Activated CD8-positive, alpha-beta T cell treated with anti-CD3 and anti-CD28 coated beads, Interleukin-2, amount 10 ng/mL, durations not matched to agents 7 days and 5 days (primary cell): ENCODE measurements around the gene FGF18. TPM values are rescaled to one million over a fixed set of nuclear protein-coding genes. Genes with fewer than 3 reads are reported as not detected.
A peak's percentile ranks its signal among the peaks of the same experiment; 100 is the strongest.

Experiments
- ATAC-seq: fragments of 150-1000 bp; cut with Tn5 transposase; one replicate; pipeline ENCODE4 v1.10.0; 2021; ENCODE audit warnings: moderate library complexity
- CTCF ChIA-PET: fragments of 350-600 bp; sonication (Branson Sonifier 250); formaldehyde crosslinking; loops from one replicate; lab custom pipeline; 2021; ENCODE audit warnings: antibody characterized with exemption; lab: Charles Lee
- POLR2A ChIA-PET: fragments of 350-600 bp; sonication (Branson Sonifier 250); formaldehyde crosslinking; loops from one replicate; lab custom pipeline; 2021; ENCODE audit warnings: antibody characterized with exemption; lab: Charles Lee
- DNase-seq: peaks from one replicate; pipeline ENCODE4 v3.0.0-alpha.2; 2020
- H3K27ac Mint-ChIP-seq: one replicate; pipeline ENCODE4 v1.8.0; 2021; ENCODE audit warnings: mild to moderate bottlenecking, mixed read lengths
- H3K27me3 Mint-ChIP-seq: one replicate; pipeline ENCODE4 v1.8.0; 2021; ENCODE audit warnings: low read depth, mixed read lengths
- H3K36me3 Mint-ChIP-seq: one replicate; pipeline ENCODE4 v1.8.0; 2021; ENCODE audit warnings: low read depth, mixed read lengths
- H3K4me1 Mint-ChIP-seq: one replicate; pipeline ENCODE4 v1.8.0; 2021; ENCODE audit warnings: low read depth, mixed read lengths
- H3K4me3 Mint-ChIP-seq: one replicate; pipeline ENCODE4 v1.8.0; 2021; ENCODE audit warnings: mild to moderate bottlenecking, mixed read lengths
- H3K9me3 Mint-ChIP-seq: one replicate; pipeline ENCODE4 v1.8.0; 2022; ENCODE audit warnings: mixed read lengths; ENCODE audit not compliant: insufficient read depth
- total RNA-seq, 2 experiments: library from RNA; stranded (reverse); gene quantifications; one replicate each; pipeline ENCODE4 v1.2.3, GENCODE V29; 2021

The FGF18 gene
- total RNA-seq, 2 experiments from 2014 or later: not detected

DNA sequence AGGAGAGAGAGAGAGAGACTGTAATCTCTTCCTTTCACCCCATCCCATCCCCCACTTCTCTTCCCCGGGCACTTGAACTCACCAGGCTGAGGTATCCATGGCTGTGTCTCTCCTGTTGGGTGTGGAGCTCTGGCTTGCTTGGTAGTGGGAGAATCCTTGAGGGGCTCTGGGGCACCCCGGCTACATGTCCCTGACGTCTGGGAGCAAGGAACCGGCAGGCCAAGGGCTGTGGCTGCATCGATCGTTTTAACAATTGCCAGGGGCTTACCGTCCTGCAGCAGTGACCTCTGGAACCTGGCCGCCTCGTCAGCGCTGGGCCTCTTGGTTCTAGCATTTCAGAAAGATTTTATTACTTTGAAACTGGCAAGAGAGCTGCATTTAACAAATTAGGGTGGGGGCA lies 30.0 kb downstream of the FGF18 start:
- Mint-ChIP-seq H3K9me3 (no peaks in the 10 kb centered on the region), H3K27ac (no peak overlapping the region), H3K4me3 (no peak overlapping the region), H3K36me3 (no peaks in the 10 kb centered on the region), H3K27me3 (peaks cover 41% of the 10 kb centered on the region), H3K4me1 (peaks cover 7% of the 10 kb centered on the region)
- DNase-seq (no peak), ATAC-seq (no peak)
- CTCF ChIA-PET: no interaction called here
- POLR2A ChIA-PET: no interaction called here

GRCh38 chr5:171450423-171451331 lies 31.2 kb downstream of the FGF18 start:
- DNase-seq (peak; percentile 33), ATAC-seq (peak; percentile 67)
- CTCF ChIA-PET: no interaction called here
- Mint-ChIP-seq H3K4me3 (no peak overlapping the region), H3K36me3 (no peaks in the 10 kb centered on the region), H3K9me3 (no peaks in the 10 kb centered on the region), H3K27ac (no peak overlapping the region), H3K4me1 (peaks cover 7% of the 10 kb centered on the region), H3K27me3 (peaks cover 41% of the 10 kb centered on the region)
- POLR2A ChIA-PET: interaction anchor here (0.6 kb wide), 1 partner anchor 499 kb away, joined by 3 read pairs; no protein-coding TSS in a partner anchor

GRCh38 chr5:171451421-171451820 lies 32.0 kb downstream of the FGF18 start:
- Mint-ChIP-seq H3K4me1 (peaks cover 7% of the 10 kb centered on the region), H3K36me3 (no peaks in the 10 kb centered on the region), H3K27ac (no peak overlapping the region), H3K4me3 (peak overlapping the region; percentile 12), H3K9me3 (no peaks in the 10 kb centered on the region), H3K27me3 (peaks cover 41% of the 10 kb centered on the region)
- no peak for DNase-seq
- CTCF ChIA-PET: no interaction called here
- POLR2A ChIA-PET: no interaction called here
- no peak for ATAC-seq

GRCh38 chr5:171453056-171453725 lies 33.7 kb downstream of the FGF18 start:
- Mint-ChIP-seq H3K36me3 (no peaks in the 10 kb centered on the region), H3K4me3 (no peak overlapping the region), H3K27me3 (peaks cover 38% of the 10 kb centered on the region), H3K9me3 (no peaks in the 10 kb centered on the region), H3K4me1 (peaks cover 7% of the 10 kb centered on the region), H3K27ac (no peak overlapping the region)
- CTCF ChIA-PET: no interaction called here
- ATAC-seq: no peak
- POLR2A ChIA-PET: no interaction called here
- no peak for DNase-seq

DNA sequence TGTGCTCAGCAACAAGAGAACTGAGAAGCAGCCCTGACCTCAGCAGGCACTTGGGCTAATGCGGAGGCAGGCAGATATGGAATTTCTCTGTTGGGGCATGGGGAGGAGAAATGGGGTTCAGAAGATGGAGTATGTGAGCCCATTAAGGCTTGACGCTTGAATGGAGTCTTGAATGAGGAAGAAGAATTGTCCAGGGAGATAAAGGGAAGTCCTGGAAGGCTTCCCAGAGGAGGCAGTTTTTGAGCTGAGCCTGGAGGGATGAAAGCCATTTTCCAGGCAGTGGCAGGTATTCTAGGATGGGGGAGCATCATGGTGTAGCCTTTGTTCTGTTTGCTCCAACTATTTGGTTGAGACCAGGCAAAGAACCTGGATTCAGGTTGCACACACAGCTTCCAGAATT lies 34.5 kb downstream of the FGF18 start:
- DNase-seq (no peak), ATAC-seq (no peak)
- peaks cover 33% of the 10 kb centered on the region for H3K27me3 Mint-ChIP-seq
- ChIA-PET CTCF (no interaction called here), POLR2A (no interaction called here)
- no peaks in the 10 kb centered on the region for H3K36me3 Mint-ChIP-seq
- no peaks in the 10 kb centered on the region for H3K9me3 Mint-ChIP-seq
- H3K4me3 Mint-ChIP-seq: no peak overlapping the region
- no peak overlapping the region for H3K27ac Mint-ChIP-seq
- peaks cover 7% of the 10 kb centered on the region for H3K4me1 Mint-ChIP-seq

DNA sequence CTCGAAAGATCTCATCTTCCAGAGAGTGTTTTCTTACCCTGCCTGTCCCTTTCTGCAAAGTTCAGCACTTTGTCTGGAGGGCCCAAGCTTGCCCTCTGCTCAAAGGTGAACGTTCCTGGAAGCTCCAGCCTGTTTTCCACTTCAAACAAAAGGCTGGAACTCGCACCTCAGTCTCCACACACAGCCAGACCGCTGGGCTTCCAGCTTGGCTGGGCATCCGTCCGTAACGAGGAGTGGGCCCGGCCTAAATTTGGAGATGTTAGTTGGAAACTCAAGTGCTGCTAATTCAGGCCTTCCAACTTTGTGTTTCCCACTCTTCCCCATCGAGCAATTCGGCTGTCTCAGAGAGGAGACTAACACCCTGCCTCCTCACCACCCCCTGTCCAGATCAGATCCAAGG lies 35.1 kb downstream of the FGF18 start:
- POLR2A ChIA-PET: interaction anchor here (0.5 kb wide), 1 partner anchor 66 kb away, joined by 3 read pairs; no protein-coding TSS in a partner anchor
- H3K4me1 Mint-ChIP-seq: peaks cover 7% of the 10 kb centered on the region
- H3K36me3 Mint-ChIP-seq: no peaks in the 10 kb centered on the region
- no peaks in the 10 kb centered on the region for H3K9me3 Mint-ChIP-seq
- H3K27me3 Mint-ChIP-seq: peaks cover 28% of the 10 kb centered on the region
- DNase-seq: no peak
- CTCF ChIA-PET: no interaction called here
- ATAC-seq: no peak
- H3K27ac Mint-ChIP-seq: no peak overlapping the region
- no peak overlapping the region for H3K4me3 Mint-ChIP-seq

- Mint-ChIP-seq H3K9me3 (no peaks in the 10 kb centered on the region), H3K27ac (no peak overlapping the region), H3K4me1 (peaks cover 4% of the 10 kb centered on the region), H3K36me3 (no peaks in the 10 kb centered on the region), H3K4me3 (no peak overlapping the region), H3K27me3 (peaks cover 21% of the 10 kb centered on the region)
- POLR2A ChIA-PET: no interaction called here
- CTCF ChIA-PET: no interaction called here
- no peak for DNase-seq
- ATAC-seq: no peak
Observed at GRCh38 chr5:171455522-171455921, 36.1 kb downstream of the FGF18 start.

- no peaks in the 10 kb centered on the region for H3K4me1 Mint-ChIP-seq
- no peak overlapping the region for H3K4me3 Mint-ChIP-seq
- ATAC-seq: no peak
- H3K9me3 Mint-ChIP-seq: no peaks in the 10 kb centered on the region
- peaks cover 10% of the 10 kb centered on the region for H3K27me3 Mint-ChIP-seq
- ChIA-PET POLR2A (no interaction called here), CTCF (no interaction called here)
- no peak for DNase-seq
- no peak overlapping the region for H3K27ac Mint-ChIP-seq
- H3K36me3 Mint-ChIP-seq: no peaks in the 10 kb centered on the region
Observed at GRCh38 chr5:171457208-171457981, 37.9 kb downstream of the FGF18 start.

DNA sequence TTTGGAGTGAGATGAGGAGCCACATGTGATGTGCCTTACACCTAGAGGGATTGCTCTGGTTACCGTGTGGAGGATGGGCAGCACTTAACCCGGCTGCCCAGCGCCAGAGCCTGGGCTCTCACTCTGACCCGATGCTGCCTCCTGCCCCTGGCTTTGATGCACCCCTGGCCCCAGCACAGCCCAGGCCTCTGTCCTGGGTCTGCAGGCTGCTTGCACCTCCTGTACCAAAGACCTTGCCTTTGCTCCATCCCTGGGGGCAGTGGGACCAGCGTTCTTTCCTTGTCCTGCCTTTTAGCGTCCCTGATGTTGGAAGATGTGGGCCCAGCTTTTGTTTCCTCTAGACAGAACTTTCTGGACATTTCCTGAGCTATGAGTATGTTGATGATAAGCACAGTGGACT lies 40.4 kb downstream of the FGF18 start:
- DNase-seq (no peak), ATAC-seq (no peak)
- Mint-ChIP-seq H3K4me3 (no peak overlapping the region), H3K9me3 (no peaks in the 10 kb centered on the region), H3K36me3 (no peaks in the 10 kb centered on the region), H3K27ac (no peak overlapping the region), H3K27me3 (peaks cover 2% of the 10 kb centered on the region), H3K4me1 (no peaks in the 10 kb centered on the region)
- POLR2A ChIA-PET: no interaction called here
- CTCF ChIA-PET: no interaction called here

DNA sequence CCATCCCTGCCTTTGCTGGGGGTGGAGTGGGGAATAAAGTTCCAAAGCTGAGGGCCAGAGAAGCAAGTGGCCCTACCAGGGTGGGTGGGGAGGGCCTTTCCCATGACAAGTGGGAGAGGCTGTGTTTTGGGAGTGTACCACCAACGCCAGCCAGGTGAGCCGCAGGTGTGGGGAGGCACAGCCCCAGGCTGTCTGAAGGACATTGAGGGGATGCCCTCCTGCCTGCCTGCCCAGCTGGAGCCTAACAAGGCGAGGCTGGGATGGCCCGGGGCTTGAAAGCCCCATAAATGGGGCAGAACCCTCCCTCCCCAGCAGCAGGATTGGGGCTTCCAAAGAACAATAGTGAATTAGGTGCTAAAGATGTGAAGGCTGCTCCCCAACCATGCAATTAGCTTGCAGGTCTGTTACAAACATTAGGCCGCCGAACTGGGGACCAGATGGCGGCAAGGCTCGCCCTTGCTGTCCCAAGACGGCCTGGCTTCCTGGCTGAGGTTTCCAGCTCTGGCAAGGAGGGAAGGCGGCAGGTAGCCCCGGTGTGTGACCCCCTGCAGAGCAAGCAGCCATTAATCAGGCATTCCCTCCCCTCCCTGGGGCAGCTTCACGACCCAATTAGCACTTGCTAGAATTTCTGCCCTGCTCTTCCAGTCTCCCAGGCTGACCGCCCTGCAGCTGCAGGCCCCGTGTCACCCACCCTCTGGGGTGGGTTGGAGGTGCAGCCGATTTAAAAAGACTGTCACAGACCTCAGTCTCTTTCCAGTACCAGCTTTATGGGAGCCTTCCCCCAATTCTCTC lies 42.9 kb downstream of the FGF18 start:
- Mint-ChIP-seq H3K27me3 (peaks cover 2% of the 10 kb centered on the region), H3K4me3 (no peak overlapping the region)
- CTCF ChIA-PET: no interaction called here

More for the DNA sequence above, 42.9 kb downstream of the FGF18 start:
- Mint-ChIP-seq H3K36me3 (no peaks in the 10 kb centered on the region), H3K4me1 (no peaks in the 10 kb centered on the region), H3K9me3 (no peaks in the 10 kb centered on the region), H3K27ac (no peak overlapping the region)
- POLR2A ChIA-PET: no interaction called here
- ATAC-seq (no peak), DNase-seq (no peak)
